Measurements from ENCODE around the gene EGR2.

- TF ChIP-seq FOXM1 (IDR thresholded peaks at IDR 0.05; ENCODE audit: low read depth): no peak
- no peak for TF ChIP-seq EZH2phosphoT487 (IDR thresholded peaks at IDR 0.05; ENCODE audit: borderline replicate concordance, low read depth)
- TF ChIP-seq MXI1 (IDR thresholded peaks at IDR 0.05; ENCODE audit: low read depth, low read length): no peak
- TF ChIP-seq TAF1 (IDR thresholded peaks at IDR 0.05; ENCODE audit: borderline replicate concordance, low read depth, low read length): no peak
- no peak for TF ChIP-seq POLR2AphosphoS5 (IDR thresholded peaks at IDR 0.05; ENCODE audit: low read depth, low read length)
- no peak for TF ChIP-seq JUND (IDR thresholded peaks at IDR 0.05)
Measured at GRCh38 chr10:62790571-62790970, 25.6 kb downstream of the EGR2 start.

Measured in SK-N-SH (cell line).